A549 (cell line): Measurements from ENCODE around the gene LCN6.

ENCODE experiments used
- CBX8 ChIP-seq: fragments of 200-600 bp; sonication (generic); IDR thresholded peaks from 2 replicates; pipeline ENCODE4 v1.6.1; 2016
- EP300 ChIP-seq, 2 experiments: fragments of >200 bp; sonication (Bioruptor Twin); formaldehyde crosslinking; IDR thresholded peaks; 2 replicates in 1 of 2; 3 replicates in 1 of 2; pipeline ENCODE4 v1.6.1; 2016 to 2017
- FOSL2 ChIP-seq, 2 experiments: fragments of 450-650 bp in 1 of 2; fragments of >200 bp in 1 of 2; sonication (Bioruptor Twin) in 1 of 2; formaldehyde crosslinking; IDR thresholded peaks; 2 replicates each; pipeline versions ENCODE4 v1.5.0 to v1.6.1; 2016 to 2020; ENCODE audit warnings: mild to moderate bottlenecking in 1 of 2, moderate library complexity in 1 of 2
- HOXA7 ChIP-seq: fragments of 250-450 bp; sonication (Bioruptor Pico); IDR thresholded peaks from 2 replicates; pipeline ENCODE4 v1.5.0; 2020; ENCODE audit warnings: mild to moderate bottlenecking, moderate library complexity
- KDM5A ChIP-seq: fragments of 200-600 bp; sonication (generic); IDR thresholded peaks from 2 replicates; pipeline ENCODE4 v1.6.1; 2016; ENCODE audit warnings: antibody characterized with exemption, mild to moderate bottlenecking
- MYC ChIP-seq: IDR thresholded peaks from 2 replicates; pipeline ENCODE4 v1.6.1; 2012; ENCODE audit warnings: mild to moderate bottlenecking, inconsistent platforms, low read length, improper control_type of control experiment, borderline replicate concordance
- NFE2L2 ChIP-seq: fragments of 150-350 bp; conservative IDR thresholded peaks from 2 replicates; pipeline ENCODE4 v1.6.1; 2014; ENCODE audit warnings: low read length
- POLR2A ChIP-seq: IDR thresholded peaks from 2 replicates; pipeline ENCODE4 v1.6.1; 2012; ENCODE audit warnings: mild to moderate bottlenecking, low read length
- SMC3 ChIP-seq: fragments of >200 bp; sonication (Bioruptor Twin); formaldehyde crosslinking; IDR thresholded peaks from 3 replicates; pipeline ENCODE4 v1.6.1; 2018; ENCODE audit warnings: inconsistent platforms
- ZSCAN20 ChIP-seq: fragments of 250-450 bp; sonication (Bioruptor Pico); IDR thresholded peaks from 2 replicates; pipeline ENCODE4 v1.8.0; 2022; ENCODE audit warnings: mild to moderate bottlenecking, moderate library complexity
- TF ChIP-seq, protein P1 (sequence below): fragments of >200 bp; sonication (Bioruptor Twin); formaldehyde crosslinking; IDR thresholded peaks from 3 replicates; pipeline ENCODE4 v1.5.1; 2016
- TF ChIP-seq, protein P2 (sequence below): fragments of 200-600 bp; sonication (generic); IDR thresholded peaks from 2 replicates; pipeline ENCODE4 v1.6.1; 2016; ENCODE audit warnings: antibody characterized with exemption, mild to moderate bottlenecking, moderate library complexity
- TF ChIP-seq, protein P3 (sequence below): fragments of 450-650 bp; IDR thresholded peaks from 2 replicates; pipeline ENCODE4 v1.6.1; 2014; ENCODE audit warnings: antibody characterized with exemption
- TF ChIP-seq, protein P4 (sequence below): IDR thresholded peaks from 2 replicates; pipeline ENCODE4 v1.6.1; 2012

DNA sequence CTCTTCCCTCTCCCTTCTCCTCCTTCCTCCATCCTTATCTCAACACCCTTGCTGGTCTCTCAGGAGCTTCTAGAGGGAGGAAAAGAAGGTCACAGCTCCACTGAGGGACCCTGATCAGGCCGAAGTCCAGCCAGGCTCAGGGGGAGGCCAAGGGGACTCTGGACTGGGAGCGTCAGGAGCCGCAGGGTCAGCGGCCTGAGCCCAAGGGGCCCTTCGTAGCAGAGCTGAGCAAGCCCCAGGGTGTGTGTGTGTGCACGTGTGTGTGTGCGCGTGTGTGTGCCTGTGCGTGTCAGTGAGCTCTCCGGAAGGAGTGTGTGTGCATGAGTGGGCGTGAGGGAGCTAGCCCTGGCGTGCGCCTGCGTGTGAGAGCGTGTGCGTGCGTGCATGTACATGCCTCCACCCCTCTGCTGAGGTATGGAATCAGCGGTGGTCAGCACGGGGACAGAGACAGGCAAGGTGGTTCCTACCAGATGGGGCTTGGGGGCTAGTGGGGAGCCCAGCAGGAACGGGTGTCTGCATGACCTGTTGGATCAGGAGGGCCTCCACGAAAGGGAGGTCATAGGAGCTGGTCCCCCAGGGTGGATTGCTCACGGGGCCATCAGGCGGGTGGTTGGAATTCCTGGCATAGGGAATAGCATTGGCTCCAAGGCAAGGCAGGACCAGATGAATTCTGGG, 51.0 kb downstream of the LCN6 start:
- TF ChIP-seq HOXA7 (CRISPR knock-in tag) (no peak), POLR2A (0 out of 2 replicates have a peak, but pooled peaks have one; percentile 12), FOSL2 (IDR thresholded peaks at IDR 0.05) (no peak), FOSL2 (CRISPR knock-in tag; IDR thresholded peaks at IDR 0.05) (no peak), ZSCAN20 (CRISPR knock-in tag) (no peak), MYC (no peak), SMC3 (no peak), EP300 (IDR thresholded peaks at IDR 0.05) (no peak), NFE2L2 (no peak), CBX8 (no peak), KDM5A (no peak)
- TF ChIP-seq, protein P1, sequence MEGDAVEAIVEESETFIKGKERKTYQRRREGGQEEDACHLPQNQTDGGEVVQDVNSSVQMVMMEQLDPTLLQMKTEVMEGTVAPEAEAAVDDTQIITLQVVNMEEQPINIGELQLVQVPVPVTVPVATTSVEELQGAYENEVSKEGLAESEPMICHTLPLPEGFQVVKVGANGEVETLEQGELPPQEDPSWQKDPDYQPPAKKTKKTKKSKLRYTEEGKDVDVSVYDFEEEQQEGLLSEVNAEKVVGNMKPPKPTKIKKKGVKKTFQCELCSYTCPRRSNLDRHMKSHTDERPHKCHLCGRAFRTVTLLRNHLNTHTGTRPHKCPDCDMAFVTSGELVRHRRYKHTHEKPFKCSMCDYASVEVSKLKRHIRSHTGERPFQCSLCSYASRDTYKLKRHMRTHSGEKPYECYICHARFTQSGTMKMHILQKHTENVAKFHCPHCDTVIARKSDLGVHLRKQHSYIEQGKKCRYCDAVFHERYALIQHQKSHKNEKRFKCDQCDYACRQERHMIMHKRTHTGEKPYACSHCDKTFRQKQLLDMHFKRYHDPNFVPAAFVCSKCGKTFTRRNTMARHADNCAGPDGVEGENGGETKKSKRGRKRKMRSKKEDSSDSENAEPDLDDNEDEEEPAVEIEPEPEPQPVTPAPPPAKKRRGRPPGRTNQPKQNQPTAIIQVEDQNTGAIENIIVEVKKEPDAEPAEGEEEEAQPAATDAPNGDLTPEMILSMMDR, result no peak
- TF ChIP-seq, protein P2, sequence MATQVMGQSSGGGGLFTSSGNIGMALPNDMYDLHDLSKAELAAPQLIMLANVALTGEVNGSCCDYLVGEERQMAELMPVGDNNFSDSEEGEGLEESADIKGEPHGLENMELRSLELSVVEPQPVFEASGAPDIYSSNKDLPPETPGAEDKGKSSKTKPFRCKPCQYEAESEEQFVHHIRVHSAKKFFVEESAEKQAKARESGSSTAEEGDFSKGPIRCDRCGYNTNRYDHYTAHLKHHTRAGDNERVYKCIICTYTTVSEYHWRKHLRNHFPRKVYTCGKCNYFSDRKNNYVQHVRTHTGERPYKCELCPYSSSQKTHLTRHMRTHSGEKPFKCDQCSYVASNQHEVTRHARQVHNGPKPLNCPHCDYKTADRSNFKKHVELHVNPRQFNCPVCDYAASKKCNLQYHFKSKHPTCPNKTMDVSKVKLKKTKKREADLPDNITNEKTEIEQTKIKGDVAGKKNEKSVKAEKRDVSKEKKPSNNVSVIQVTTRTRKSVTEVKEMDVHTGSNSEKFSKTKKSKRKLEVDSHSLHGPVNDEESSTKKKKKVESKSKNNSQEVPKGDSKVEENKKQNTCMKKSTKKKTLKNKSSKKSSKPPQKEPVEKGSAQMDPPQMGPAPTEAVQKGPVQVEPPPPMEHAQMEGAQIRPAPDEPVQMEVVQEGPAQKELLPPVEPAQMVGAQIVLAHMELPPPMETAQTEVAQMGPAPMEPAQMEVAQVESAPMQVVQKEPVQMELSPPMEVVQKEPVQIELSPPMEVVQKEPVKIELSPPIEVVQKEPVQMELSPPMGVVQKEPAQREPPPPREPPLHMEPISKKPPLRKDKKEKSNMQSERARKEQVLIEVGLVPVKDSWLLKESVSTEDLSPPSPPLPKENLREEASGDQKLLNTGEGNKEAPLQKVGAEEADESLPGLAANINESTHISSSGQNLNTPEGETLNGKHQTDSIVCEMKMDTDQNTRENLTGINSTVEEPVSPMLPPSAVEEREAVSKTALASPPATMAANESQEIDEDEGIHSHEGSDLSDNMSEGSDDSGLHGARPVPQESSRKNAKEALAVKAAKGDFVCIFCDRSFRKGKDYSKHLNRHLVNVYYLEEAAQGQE, result no peak
- TF ChIP-seq, protein P3, sequence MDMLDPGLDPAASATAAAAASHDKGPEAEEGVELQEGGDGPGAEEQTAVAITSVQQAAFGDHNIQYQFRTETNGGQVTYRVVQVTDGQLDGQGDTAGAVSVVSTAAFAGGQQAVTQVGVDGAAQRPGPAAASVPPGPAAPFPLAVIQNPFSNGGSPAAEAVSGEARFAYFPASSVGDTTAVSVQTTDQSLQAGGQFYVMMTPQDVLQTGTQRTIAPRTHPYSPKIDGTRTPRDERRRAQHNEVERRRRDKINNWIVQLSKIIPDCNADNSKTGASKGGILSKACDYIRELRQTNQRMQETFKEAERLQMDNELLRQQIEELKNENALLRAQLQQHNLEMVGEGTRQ, result no peak
- TF ChIP-seq, protein P4, sequence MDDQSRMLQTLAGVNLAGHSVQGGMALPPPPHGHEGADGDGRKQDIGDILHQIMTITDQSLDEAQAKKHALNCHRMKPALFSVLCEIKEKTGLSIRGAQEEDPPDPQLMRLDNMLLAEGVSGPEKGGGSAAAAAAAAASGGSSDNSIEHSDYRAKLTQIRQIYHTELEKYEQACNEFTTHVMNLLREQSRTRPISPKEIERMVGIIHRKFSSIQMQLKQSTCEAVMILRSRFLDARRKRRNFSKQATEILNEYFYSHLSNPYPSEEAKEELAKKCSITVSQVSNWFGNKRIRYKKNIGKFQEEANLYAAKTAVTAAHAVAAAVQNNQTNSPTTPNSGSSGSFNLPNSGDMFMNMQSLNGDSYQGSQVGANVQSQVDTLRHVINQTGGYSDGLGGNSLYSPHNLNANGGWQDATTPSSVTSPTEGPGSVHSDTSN, result no peak
